ENCODE results near the gene PRKRIP1.
"Not testable (repeated sequence)": the region's sequence is repeated elsewhere in the genome, so short reads cannot be mapped to it uniquely, and the experiment has no call there.

- TF ChIP-seq ATF2 (tag by site-specific recombination; IDR thresholded peaks at IDR 0.05; ENCODE audit: low read depth); CTCF (tag by site-specific recombination; IDR thresholded peaks at IDR 0.05); OVOL3 (tag by site-specific recombination; IDR thresholded peaks at IDR 0.05): not testable (repeated sequence)
Measured at GRCh38 chr7:102474736-102475435, 78.7 kb downstream of the PRKRIP1 start.
